Measurements from ENCODE around the gene GGN. TPM values are rescaled to one million over a fixed set of nuclear protein-coding genes. Genes with fewer than 3 reads are reported as not detected.
"Not testable (repeated sequence)": the region's sequence is repeated elsewhere in the genome, so short reads cannot be mapped to it uniquely, and the experiment has no call there.

GGN gene
- total RNA-seq: not detected
- polyA plus RNA-seq: 0.58 TPM

GRCh38 chr19:38387550-38388348, at the start of gene GGN:
Gene GGN (minus strand): TSS chr19:38388034. CDS start chr19:38387261, 773 bp downstream.
- no peak for DNase-seq (ENCODE audit: extremely low spot score)
- 1% methylated on average over 51 of the region's 51 CpGs for WGBS

GRCh38 chr19:38437295-38437694, 49.5 kb upstream of the GGN start:
- 90% methylated on average over 6 of the region's 6 CpGs for WGBS
- Histone ChIP-seq H3K36me3 (ENCODE audit: insufficient read depth) (no peaks in the 10 kb centered on the region), H3K4me3 (ENCODE audit: low read depth, low read length) (no peak overlapping the region), H3K27ac (ENCODE audit: low read depth) (no peak overlapping the region), H3K4me1 (ENCODE audit: insufficient read depth) (no peaks in the 10 kb centered on the region)
- DNase-seq (ENCODE audit: extremely low spot score): no peak

More at GRCh38 chr19:38387550-38388348, at the start of gene GGN:
- Histone ChIP-seq H3K4me3 (ENCODE audit: low read depth, low read length) (peak within 1 kb of the TSS; percentile 36), H3K27ac (ENCODE audit: low read depth) (no peak within 1 kb of the TSS), H3K36me3 (ENCODE audit: insufficient read depth) (peaks cover 6% of the 10 kb centered on the region), H3K4me1 (ENCODE audit: insufficient read depth) (no peaks in the 10 kb centered on the region)

GRCh38 chr19:38434549-38435051, 46.8 kb upstream of the GGN start:
- H3K36me3 ChIP-seq (ENCODE audit: insufficient read depth): no peaks in the 10 kb centered on the region
- 13% methylated on average over 13 of the region's 13 CpGs for WGBS
- no peaks in the 10 kb centered on the region for H3K4me1 ChIP-seq (ENCODE audit: insufficient read depth)
- no peak overlapping the region for H3K4me3 ChIP-seq (ENCODE audit: low read depth, low read length)
- no peak overlapping the region for H3K27ac ChIP-seq (ENCODE audit: low read depth)
- no peak for DNase-seq (ENCODE audit: extremely low spot score)

- WGBS: 14% methylated on average over 20 of the region's 20 CpGs
- no peak within 1 kb of the TSS for H3K4me3 ChIP-seq (ENCODE audit: low read depth, low read length)
- no peaks in the 10 kb centered on the region for H3K36me3 ChIP-seq (ENCODE audit: insufficient read depth)
- no peak for DNase-seq (ENCODE audit: extremely low spot score)
- H3K27ac ChIP-seq (ENCODE audit: low read depth): no peak within 1 kb of the TSS
- no peaks in the 10 kb centered on the region for H3K4me1 ChIP-seq (ENCODE audit: insufficient read depth)
Observed at GRCh38 chr19:38433268-38433733, 45.5 kb upstream of the GGN start, which contains the start of gene RYR1. Gene RYR1 (plus strand): TSS chr19:38433691. CDS start chr19:38433830, 139 bp downstream.

GRCh38 chr19:38430931-38431330, 43.1 kb upstream of the GGN start:
- WGBS: 83% methylated on average over 7 of the region's 7 CpGs
- Histone ChIP-seq H3K27ac (ENCODE audit: low read depth) (no peak overlapping the region), H3K36me3 (ENCODE audit: insufficient read depth) (no peaks in the 10 kb centered on the region), H3K4me3 (ENCODE audit: low read depth, low read length) (no peak overlapping the region), H3K4me1 (ENCODE audit: insufficient read depth) (no peaks in the 10 kb centered on the region)
- DNase-seq (ENCODE audit: extremely low spot score): no peak

GRCh38 chr19:38429811-38430156, 42.0 kb upstream of the GGN start:
- WGBS: 83% methylated on average over 2 of the region's 2 CpGs

GRCh38 chr19:38429055-38429810, 41.4 kb upstream of the GGN start:
- Histone ChIP-seq H3K4me3 (ENCODE audit: low read depth, low read length) (no peak overlapping the region), H3K27ac (ENCODE audit: low read depth) (no peak overlapping the region), H3K4me1 (ENCODE audit: insufficient read depth) (no peaks in the 10 kb centered on the region), H3K36me3 (ENCODE audit: insufficient read depth) (no peaks in the 10 kb centered on the region)
- DNase-seq (ENCODE audit: extremely low spot score): no peak
- 58% methylated on average over 14 of the region's 14 CpGs for WGBS

More at GRCh38 chr19:38429811-38430156, 42.0 kb upstream of the GGN start:
- Histone ChIP-seq H3K36me3 (ENCODE audit: insufficient read depth) (no peaks in the 10 kb centered on the region), H3K4me1 (ENCODE audit: insufficient read depth) (no peaks in the 10 kb centered on the region), H3K27ac (ENCODE audit: low read depth) (no peak overlapping the region), H3K4me3 (ENCODE audit: low read depth, low read length) (no peak overlapping the region)
- no peak for DNase-seq (ENCODE audit: extremely low spot score)

- not testable (repeated sequence) for H3K36me3 ChIP-seq (ENCODE audit: insufficient read depth); H3K4me1 ChIP-seq (ENCODE audit: insufficient read depth); H3K27ac ChIP-seq (ENCODE audit: low read depth); DNase-seq (ENCODE audit: extremely low spot score); H3K4me3 ChIP-seq (ENCODE audit: low read depth, low read length)
- WGBS: 67% methylated on average over 16 of the region's 17 CpGs
Observed at GRCh38 chr19:38427035-38427677, 39.3 kb upstream of the GGN start.

GRCh38 chr19:38425810-38426466, 38.1 kb upstream of the GGN start, which contains the start of gene RASGRP4:
Gene RASGRP4 (minus strand): TSS chr19:38426219. CDS start chr19:38426091, 128 bp downstream.
- 16% methylated on average over 20 of the region's 20 CpGs for WGBS
- no peaks in the 10 kb centered on the region for H3K36me3 ChIP-seq (ENCODE audit: insufficient read depth)
- no peaks in the 10 kb centered on the region for H3K4me1 ChIP-seq (ENCODE audit: insufficient read depth)
- no peak for DNase-seq (ENCODE audit: extremely low spot score)
- no peak within 1 kb of the TSS for H3K4me3 ChIP-seq (ENCODE audit: low read depth, low read length)
- no peak within 1 kb of the TSS for H3K27ac ChIP-seq (ENCODE audit: low read depth)

GRCh38 chr19:38425222-38425809, 37.5 kb upstream of the GGN start:
- Histone ChIP-seq H3K4me3 (ENCODE audit: low read depth, low read length) (no peak overlapping the region), H3K36me3 (ENCODE audit: insufficient read depth) (no peaks in the 10 kb centered on the region), H3K27ac (ENCODE audit: low read depth) (no peak overlapping the region), H3K4me1 (ENCODE audit: insufficient read depth) (no peaks in the 10 kb centered on the region)
- WGBS: 66% methylated on average over 7 of the region's 7 CpGs
- no peak for DNase-seq (ENCODE audit: extremely low spot score)

- no peak overlapping the region for H3K4me3 ChIP-seq (ENCODE audit: low read depth, low read length)
- H3K36me3 ChIP-seq (ENCODE audit: insufficient read depth): no peaks in the 10 kb centered on the region
- H3K4me1 ChIP-seq (ENCODE audit: insufficient read depth): no peaks in the 10 kb centered on the region
- WGBS: 88% methylated on average over 5 of the region's 5 CpGs
- no peak overlapping the region for H3K27ac ChIP-seq (ENCODE audit: low read depth)
- DNase-seq (ENCODE audit: extremely low spot score): no peak
Observed at GRCh38 chr19:38424272-38424671, 36.4 kb upstream of the GGN start.

GRCh38 chr19:38422438-38422837, 34.6 kb upstream of the GGN start:
- H3K4me1 ChIP-seq (ENCODE audit: insufficient read depth): no peaks in the 10 kb centered on the region
- H3K27ac ChIP-seq (ENCODE audit: low read depth): no peak overlapping the region
- DNase-seq (ENCODE audit: extremely low spot score): no peak
- no peak overlapping the region for H3K4me3 ChIP-seq (ENCODE audit: low read depth, low read length)
- H3K36me3 ChIP-seq (ENCODE audit: insufficient read depth): no peaks in the 10 kb centered on the region
- 78% methylated on average over 7 of the region's 7 CpGs for WGBS

GRCh38 chr19:38421856-38422255, 34.0 kb upstream of the GGN start:
- Histone ChIP-seq H3K4me3 (ENCODE audit: low read depth, low read length) (no peak overlapping the region), H3K4me1 (ENCODE audit: insufficient read depth) (no peaks in the 10 kb centered on the region), H3K27ac (ENCODE audit: low read depth) (no peak overlapping the region), H3K36me3 (ENCODE audit: insufficient read depth) (no peaks in the 10 kb centered on the region)
- WGBS: 75% methylated on average over 14 of the region's 14 CpGs
- DNase-seq (ENCODE audit: extremely low spot score): no peak
